ENCODE results near the gene ZNF772.
"Not testable (repeated sequence)": the region's sequence is repeated elsewhere in the genome, so short reads cannot be mapped to it uniquely, and the experiment has no call there.

Gene ZNF772

GRCh38 chr19:57477191-57478008 lies at the start of gene ZNF772:
TSS of gene ZNF772 (minus strand) at chr19:57477566. CDS start at chr19:57477309, 257 bp downstream.
- peak; percentile 92 to 94 (median 94) for DNase-seq

DNA sequence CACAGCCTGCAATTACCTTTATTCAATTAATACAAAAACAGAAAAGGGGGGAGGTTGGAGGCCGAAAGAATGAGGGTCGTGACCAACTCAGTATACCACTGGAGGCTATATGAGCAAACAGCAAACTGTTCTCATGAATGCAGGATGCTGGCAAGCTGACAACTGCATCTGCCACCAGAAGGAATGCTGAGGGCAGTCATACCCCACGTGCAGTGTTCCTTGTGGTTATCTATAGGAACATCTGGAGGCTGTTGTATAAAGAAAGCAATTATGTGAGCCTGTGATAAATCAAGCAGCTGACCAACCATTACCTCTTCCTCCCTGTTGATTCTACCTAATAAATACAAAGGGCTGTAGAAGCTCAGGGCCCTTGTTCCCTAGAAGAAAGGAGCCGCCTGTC lies 40.7 kb upstream of the ZNF772 start:
- not testable (repeated sequence) for DNase-seq

DNA sequence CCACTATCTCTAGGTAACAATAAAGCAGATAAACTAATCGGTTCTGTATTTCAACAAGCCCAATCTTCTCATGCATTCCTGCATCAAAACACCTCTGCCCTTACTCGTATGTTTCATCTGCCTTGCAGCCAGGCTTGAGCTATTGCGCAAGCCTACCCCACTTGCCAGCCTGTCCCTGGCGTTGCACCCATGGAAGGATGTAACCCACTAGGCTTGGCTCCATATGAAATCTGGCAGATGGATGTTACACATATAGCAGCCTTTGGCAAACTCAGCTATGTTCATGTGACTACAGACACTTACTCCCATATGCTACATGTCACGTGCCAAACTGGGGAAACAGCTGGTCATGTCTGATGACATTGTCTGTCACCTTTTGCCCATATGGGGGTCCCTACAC lies 37.9 kb upstream of the ZNF772 start:
- DNase-seq = no peak

DNA sequence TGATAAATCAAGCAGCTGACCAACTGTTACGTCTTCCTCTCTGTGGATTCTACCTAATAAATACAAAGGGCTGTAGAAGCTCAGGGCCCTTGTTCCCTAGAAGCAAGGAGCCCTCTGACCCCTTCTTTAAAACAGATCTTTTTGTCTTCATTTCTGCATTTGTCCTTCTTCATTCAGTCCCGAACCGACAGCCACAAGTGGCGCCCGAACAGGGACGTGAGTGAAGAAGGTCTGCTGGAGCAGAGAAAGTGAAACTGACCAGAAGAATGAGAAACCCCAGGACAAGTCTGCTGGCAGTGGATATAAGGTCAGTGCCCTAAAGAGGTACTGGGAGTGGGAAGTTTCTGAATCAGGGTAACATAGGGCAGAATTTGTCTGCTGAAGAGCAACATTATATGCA lies 35.5 kb upstream of the ZNF772 start:
- peak in 1 of 3 donors; percentile 29 for DNase-seq

- no peak for DNase-seq
These were observed 34.1 kb upstream of the ZNF772 start for GRCh38 chr19:57511484-57511883.

DNA sequence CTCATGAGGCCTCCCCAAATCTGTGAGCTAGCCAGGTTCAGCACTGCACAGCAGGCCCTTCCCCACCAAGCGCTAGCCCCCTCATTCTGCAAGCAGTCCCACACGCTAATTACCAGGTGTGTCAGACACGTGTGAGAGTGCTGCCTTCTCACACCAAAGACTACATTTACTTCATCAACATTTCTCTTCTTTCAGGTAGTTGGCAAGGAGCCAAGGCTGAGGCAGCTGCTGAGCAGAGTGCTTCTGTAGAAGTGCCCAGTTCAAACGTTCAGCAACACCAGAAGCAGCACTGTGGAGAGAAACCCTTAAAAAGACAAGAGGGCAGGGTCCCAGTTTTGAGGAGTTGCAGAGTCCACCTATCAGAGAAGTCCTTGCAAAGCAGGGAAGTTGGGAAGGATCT lies 28.8 kb upstream of the ZNF772 start:
- DNase-seq = no peak

- DNase-seq = peak in 2 of 3 donors; percentile 3 to 7
These were observed 23.0 kb upstream of the ZNF772 start for GRCh38 chr19:57500400-57500799.

DNA sequence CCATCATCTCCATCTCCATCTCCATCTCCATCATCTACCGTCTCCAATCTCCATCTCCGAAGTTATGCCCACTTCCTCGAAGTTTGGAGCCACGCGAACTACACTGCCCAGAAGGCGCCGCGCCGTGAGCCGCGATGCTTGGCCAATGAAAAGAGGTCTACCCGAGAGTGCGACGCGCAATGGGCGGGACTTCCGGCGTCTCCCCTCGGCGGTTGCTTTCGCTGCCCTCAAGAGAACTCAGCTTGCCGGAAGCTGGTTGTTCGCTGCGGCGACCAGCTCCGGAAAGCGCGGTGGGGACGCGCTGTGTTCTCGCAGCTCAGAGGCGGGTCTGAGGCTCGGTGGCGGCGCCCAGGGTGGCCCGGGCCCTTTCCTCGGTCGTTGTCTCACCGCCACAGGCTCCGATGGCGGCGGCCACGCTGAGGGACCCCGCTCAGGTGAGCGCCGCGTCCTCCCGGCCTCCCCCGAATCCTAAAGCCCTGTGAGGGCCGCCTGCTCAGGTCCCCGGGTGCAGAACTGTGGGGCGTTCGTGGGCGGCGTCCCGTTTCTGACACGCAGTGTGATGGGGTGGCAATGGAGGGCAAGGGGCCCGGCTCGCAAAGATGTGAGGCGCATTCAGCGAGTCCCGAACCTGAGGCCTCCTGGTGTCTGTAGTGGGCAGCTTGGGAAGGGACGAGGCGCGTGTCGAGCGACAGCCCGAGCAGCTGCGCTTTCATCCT lies 22.5 kb upstream of the ZNF772 start, which contains the start of gene ZNF773:
TSS of gene ZNF773 (plus strand) at position 259 of the 716 bp plus-strand sequence. CDS start at position 402, 143 bp downstream.
- peak; percentile 96 to 98 (median 98) for DNase-seq

DNA sequence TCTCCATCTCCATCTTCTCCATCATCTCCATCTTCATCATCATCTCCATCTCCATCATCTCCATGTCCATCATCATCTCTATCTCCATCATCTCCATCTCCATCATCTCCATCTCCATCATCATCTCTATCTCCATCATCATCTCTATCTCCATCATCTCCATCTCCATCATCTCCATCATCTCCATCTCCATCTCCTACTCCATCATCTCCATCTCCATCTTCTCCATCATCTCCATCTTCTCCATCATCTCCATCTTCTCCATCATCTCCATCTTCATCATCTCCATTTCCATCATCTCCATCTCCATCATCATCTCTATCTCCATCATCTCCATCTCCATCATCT lies 21.9 kb upstream of the ZNF772 start:
- not testable (repeated sequence) for DNase-seq

- not testable (repeated sequence) for DNase-seq
These were observed 10.9 kb upstream of the ZNF772 start for GRCh38 chr19:57488299-57488644.

GRCh38 chr19:57487477-57488298 lies 10.3 kb upstream of the ZNF772 start, which contains the start of gene ZNF419:
TSS of gene ZNF419 (plus strand) at chr19:57487750. CDS start at chr19:57487951, 201 bp downstream.
- peak; percentile 84 to 94 (median 91) for DNase-seq

DNA sequence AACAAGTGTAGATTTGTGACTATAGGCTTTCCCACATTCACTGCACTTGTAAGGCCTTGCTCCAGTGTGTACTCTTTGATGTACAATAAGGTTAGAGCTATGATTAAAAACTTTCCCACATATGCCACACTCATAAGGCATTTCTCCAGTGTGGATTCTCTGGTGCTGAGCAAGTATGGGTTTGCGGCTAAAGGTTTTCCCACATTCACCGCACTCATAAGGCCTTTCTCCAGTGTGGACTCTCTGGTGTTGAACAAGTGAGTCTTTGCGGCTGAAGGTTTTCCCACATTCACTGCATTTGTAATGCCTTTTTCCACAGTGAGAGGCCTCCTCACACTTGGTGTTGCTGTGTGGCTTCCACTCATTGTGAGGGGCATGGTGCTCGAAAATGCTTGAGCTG lies 3.7 kb downstream of the ZNF772 start:
- no peak for DNase-seq

DNA sequence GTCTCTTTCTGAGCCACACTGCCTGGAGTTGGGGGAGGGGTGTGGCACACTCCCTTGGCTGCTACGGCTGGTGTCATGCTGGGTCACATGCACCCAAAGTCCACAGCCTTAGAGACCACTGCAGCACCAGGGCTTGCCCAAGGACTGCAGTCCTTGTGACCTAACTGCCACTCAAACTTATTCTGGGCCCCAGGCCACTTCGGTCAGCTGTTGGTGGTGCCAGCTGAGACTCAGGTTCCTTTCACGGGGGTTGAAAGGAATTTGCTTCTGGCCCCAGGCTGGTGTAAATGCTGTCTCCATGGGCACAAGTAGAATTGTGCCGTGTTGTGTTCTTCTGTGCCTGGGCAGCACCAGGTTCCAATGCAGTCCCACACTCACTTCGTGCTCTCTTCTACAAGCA lies 10.9 kb downstream of the ZNF772 start:
- DNase-seq = no peak

DNA sequence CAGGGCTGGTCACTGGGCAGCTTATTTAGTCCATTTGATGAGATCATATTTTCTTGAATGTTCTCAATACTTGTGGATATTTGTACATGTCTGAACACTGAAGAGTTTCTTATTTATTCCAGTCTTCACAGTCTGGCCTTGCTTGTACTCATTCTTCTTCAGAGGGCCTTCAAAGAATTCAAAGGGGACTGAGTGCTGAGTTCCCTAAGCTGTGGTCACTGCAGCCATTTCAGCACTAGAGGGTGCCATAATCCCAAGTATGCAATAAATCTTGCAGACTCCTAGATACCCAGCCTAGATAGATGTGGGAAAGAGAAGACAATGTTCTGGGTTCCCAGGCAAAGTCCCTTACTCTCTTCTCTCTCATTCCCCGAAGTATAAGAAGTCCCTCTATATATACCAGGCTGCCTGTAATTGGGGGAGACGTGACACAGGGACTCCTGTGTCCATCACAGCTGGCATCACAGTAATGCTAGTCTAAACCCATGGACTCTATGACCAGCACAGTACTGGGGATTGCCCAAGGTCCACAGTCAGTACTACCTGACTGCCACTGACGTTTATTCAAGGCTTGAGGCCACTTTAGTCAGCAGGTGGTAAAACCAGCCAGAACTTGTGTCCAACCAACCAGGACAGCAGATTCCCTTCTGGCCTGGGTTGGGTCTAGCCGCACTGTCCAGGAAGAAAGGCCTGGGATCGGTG lies 11.5 kb downstream of the ZNF772 start:
- peak; percentile 32 to 43 (median 42) for DNase-seq

DNA sequence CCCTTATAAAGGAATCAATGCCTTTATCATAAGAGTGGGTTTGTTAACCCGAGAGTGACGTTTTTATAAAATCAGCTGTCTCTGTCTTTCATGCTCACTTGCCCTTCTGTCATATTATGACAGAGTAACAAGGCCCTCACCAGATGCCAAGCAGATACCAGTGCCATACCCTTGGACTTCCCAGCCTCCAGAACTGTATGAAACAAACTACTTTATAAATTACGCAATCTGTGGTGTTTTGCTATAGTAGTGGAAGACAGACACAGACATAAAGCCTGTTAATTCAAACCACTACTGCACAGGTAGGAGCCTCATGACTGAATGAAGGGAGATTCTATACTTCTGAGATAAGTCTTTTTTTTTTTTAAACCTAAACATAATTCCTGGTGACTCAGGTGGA lies 25.1 kb downstream of the ZNF772 start:
- no peak for DNase-seq

- DNase-seq = no peak
These were observed 34.2 kb downstream of the ZNF772 start for GRCh38 chr19:57443121-57443696.

- no peak for DNase-seq
These were observed 35.2 kb downstream of the ZNF772 start for GRCh38 chr19:57441979-57442752.

GRCh38 chr19:57438925-57439324 lies 38.4 kb downstream of the ZNF772 start:
- DNase-seq = no peak

GRCh38 chr19:57437931-57438330 lies 39.4 kb downstream of the ZNF772 start:
- no peak for DNase-seq

- DNase-seq = no peak
These were observed 40.9 kb downstream of the ZNF772 start for GRCh38 chr19:57436417-57436816.

Data from suppressor macrophage treated with lipopolysaccharide for 1 hour (primary cell).